GM10248 (cell line): ENCODE measurements around the gene TTC29.

Source experiments
- CTCF ChIA-PET: fragments of 300-600 bp; sonication (Branson Sonifier 250); formaldehyde crosslinking; extraction: SDS; loops from one replicate; lab custom pipeline; 2021; ENCODE audit warnings: antibody characterized with exemption; lab: Yijun Ruan, JAX
- POLR2A ChIA-PET: fragments of 350-650 bp; sonication (Branson Sonifier 250); formaldehyde crosslinking; extraction: SDS; loops from one replicate; lab custom pipeline; 2020; ENCODE audit warnings: antibody characterized with exemption; lab: Yijun Ruan, JAX
- DNase-seq: peaks from one replicate; pipeline ENCODE4 v3.0.0; 2012; ENCODE audit errors: extremely low spot score
- TF ChIP-seq, protein P1 (sequence below): IDR thresholded peaks from 2 replicates; pipeline ENCODE4 v1.5.1; 2012; ENCODE audit warnings: mild to moderate bottlenecking, low read depth; ENCODE audit errors: extremely low read depth, missing control alignments, control extremely low read depth

Gene TTC29, protein sequence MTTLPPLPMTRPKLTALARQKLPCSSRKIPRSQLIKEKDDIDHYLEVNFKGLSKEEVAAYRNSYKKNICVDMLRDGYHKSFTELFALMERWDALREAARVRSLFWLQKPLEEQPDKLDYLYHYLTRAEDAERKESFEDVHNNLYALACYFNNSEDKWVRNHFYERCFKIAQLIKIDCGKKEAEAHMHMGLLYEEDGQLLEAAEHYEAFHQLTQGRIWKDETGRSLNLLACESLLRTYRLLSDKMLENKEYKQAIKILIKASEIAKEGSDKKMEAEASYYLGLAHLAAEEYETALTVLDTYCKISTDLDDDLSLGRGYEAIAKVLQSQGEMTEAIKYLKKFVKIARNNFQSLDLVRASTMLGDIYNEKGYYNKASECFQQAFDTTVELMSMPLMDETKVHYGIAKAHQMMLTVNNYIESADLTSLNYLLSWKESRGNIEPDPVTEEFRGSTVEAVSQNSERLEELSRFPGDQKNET

DNA sequence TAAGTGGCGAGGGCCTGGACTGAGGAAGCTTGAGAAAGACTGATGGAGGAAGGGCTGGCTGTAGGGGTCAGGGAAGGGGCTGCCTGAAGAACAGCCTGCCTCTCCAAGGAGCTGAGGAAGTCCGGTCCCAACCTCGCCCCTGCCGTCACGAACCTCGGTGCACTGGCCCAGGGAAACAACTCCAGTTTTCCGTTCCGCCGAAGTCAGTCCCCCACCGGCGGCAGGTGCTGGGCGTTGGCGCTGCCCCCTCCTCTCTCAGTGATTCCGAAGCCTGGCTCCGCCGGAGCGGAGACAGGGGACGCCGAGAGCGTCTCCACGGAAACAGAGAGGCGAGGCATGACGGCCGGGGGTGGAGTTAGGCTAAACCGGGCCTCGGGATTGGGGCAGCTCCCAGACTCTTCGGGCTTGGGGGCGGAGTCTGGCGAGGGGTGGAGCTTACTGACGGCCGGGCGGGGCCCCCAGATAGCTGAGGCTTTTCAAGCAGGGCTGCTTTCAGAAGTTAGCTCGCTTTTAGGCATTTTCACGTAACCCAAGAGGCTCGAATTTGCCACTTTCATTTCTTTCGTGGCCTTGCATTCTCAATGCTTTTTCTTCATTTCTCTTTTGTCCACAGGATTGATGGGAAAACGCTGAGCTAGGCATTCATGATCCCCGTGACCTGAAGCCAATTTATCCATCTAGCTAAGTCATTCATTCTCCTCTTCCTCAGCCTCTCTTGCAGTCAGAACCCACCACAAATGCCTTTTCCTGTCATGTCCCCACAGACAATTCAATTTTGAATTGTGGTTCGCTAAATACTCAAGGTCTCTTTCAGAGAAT is at the start of gene TTC29:
Gene TTC29, minus strand, starts transcription at position 309 of the 819 bp plus-strand sequence. CDS start 5,969 bp downstream, outside the sequence.
- TF ChIP-seq, protein P1, sequence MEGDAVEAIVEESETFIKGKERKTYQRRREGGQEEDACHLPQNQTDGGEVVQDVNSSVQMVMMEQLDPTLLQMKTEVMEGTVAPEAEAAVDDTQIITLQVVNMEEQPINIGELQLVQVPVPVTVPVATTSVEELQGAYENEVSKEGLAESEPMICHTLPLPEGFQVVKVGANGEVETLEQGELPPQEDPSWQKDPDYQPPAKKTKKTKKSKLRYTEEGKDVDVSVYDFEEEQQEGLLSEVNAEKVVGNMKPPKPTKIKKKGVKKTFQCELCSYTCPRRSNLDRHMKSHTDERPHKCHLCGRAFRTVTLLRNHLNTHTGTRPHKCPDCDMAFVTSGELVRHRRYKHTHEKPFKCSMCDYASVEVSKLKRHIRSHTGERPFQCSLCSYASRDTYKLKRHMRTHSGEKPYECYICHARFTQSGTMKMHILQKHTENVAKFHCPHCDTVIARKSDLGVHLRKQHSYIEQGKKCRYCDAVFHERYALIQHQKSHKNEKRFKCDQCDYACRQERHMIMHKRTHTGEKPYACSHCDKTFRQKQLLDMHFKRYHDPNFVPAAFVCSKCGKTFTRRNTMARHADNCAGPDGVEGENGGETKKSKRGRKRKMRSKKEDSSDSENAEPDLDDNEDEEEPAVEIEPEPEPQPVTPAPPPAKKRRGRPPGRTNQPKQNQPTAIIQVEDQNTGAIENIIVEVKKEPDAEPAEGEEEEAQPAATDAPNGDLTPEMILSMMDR: no peak
- ChIA-PET POLR2A (no interaction called here), CTCF (no interaction called here)
- DNase-seq: peak; percentile 88

DNA sequence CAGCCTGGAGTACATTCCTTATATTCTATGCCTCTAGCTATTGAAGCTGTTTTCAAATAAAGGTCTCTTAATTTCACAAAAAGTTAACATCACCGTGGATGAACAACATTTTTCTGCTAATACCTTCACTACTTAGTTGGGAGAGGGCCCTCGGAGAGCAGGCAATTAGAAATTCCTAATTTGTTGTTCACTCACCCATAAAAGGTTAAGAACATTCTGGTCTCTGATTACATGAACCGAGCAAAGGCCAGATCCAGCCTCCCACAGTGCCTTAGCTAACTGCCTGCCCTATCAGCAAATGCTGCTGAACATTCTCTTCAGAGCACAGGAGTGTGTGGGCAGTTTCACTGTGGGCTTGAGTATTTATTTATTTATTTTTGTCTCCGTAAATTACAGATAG is 36.0 kb upstream of the TTC29 start:
- TF ChIP-seq, protein P1: no peak
- ChIA-PET CTCF (interaction anchor here (1.1 to 1.4 kb wide), 2 partner anchors 56 to 60 kb away, joined by 3 read pairs; no protein-coding TSS in a partner anchor), POLR2A (no interaction called here)
- no peak for DNase-seq

DNA sequence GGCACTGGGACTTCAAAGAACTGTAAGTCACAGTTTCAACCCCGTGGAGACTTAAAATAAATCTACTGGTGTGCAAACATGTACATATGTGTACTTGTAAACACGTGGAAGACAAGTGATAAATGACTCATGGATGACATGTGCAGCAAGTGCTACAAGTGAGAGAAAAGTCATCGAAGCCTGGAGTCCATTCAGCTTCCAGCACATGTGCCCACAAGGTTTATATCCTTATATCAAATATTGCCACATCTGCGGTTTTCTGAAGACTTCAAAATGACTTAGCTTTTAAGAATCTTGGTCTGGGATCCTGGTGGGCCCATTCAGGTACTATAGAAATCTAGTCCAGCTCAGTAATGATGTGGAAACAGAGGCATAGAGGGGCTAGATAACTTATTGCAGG is 33.0 kb upstream of the TTC29 start:
- TF ChIP-seq, protein P1: no peak
- POLR2A ChIA-PET: no interaction called here
- CTCF ChIA-PET: interaction anchor here (1.2 kb wide), 1 partner anchor 40 kb away, joined by 3 read pairs; no protein-coding TSS in a partner anchor
- DNase-seq: no peak

DNA sequence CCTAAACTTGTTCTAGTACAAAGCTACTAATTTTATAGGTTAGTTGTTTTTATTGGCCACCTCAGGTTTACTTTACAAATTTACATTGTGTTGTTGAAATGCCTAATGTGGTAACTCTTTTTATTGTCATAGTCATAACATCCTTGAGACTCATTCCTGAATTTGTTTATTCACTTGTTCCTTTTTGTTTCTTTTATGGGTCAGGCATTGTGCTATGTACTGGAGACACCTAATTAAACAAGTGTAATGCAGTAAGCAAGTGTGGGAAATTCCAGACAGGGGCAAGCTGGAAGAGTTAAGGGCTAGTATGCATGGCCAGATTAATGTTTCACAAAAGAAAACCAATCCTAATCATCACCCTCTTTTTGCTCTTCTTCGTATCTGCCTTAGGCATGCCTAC is 30.5 kb upstream of the TTC29 start:
- POLR2A ChIA-PET: no interaction called here
- DNase-seq: no peak
- CTCF ChIA-PET: no interaction called here
- TF ChIP-seq, protein P1: no peak

DNA sequence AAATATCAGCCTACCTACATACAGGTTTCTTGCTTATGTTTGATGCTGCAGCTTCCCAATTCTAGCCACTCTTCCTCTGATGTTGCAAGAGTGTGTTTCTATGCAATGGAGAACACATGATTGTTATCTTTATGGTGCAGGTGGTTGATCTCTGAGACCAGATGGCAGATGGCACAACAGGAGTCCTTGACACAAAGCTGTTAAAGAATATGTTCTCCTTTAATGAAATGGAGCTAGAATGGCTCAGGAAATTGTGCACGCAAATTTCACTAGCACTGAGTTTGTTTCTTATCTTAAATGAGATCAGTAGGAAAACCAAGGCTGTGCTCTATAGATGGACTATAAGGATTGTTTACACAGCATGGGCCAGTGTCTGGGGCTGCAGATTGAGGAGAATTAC is 29.9 kb upstream of the TTC29 start:
- POLR2A ChIA-PET: no interaction called here
- TF ChIP-seq, protein P1: no peak
- DNase-seq: no peak
- CTCF ChIA-PET: no interaction called here

DNA sequence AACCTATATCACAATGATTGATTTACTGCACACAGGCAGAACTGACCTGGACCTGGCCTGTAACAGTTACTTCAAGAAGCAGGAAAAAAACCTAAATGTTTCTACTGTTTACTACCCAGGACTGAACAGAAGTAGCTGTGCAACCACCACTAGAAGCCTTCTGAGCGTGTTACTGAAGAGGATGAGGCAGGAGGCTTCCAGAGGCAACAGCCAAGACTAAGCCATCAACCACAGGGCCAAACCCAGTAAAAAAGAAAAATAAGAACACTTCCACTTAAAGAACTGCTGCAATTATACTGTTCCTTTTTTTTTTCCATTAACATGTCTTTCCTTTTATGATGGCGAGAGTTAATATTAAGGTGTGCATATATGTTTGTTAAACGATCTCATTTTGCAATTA is 29.4 kb upstream of the TTC29 start:
- TF ChIP-seq, protein P1: no peak
- POLR2A ChIA-PET: no interaction called here
- no peak for DNase-seq
- CTCF ChIA-PET: no interaction called here
